Spleen (tissue), 11 donors: ENCODE data around the gene NFIA. TPM values are rescaled to one million over a fixed set of nuclear protein-coding genes. Genes with fewer than 3 reads are reported as not detected.
A peak's percentile ranks its signal among the peaks of the same experiment; 100 is the strongest.

ENCODE experiments used
- DNase-seq: peaks from one replicate; pipeline ENCODE4 v3.0.0-alpha.2; 2020
- H3K27ac ChIP-seq, 8 donors: fragments of 200-600 bp; sonication (generic) in 7 of 8; 1 replicate in 4 of 8; 2 replicates in 4 of 8; pipeline versions ENCODE4 v1.5.0 to v1.8.0; 2016 to 2021; ENCODE audit warnings: inconsistent platforms in 4 of 8, mild to moderate bottlenecking in 4 of 8, moderate library complexity in 1 of 8
- H3K27me3 ChIP-seq, 7 donors: fragments of 200-600 bp; sonication (generic) in 6 of 7; replicated peaks in 1 of 7; 1 replicate in 4 of 7; 2 replicates in 3 of 7; pipeline versions ENCODE4 v1.5.0 to v1.8.0; 2016 to 2021; ENCODE audit warnings: inconsistent platforms in 3 of 7, mild to moderate bottlenecking in 1 of 7
- H3K36me3 ChIP-seq, 6 donors: fragments of 200-600 bp; sonication (generic) in 5 of 6; 1 replicate in 4 of 6; 2 replicates in 2 of 6; pipeline versions ENCODE4 v1.5.0 to v1.8.0; 2016 to 2021; ENCODE audit warnings: inconsistent platforms in 2 of 6
- H3K4me1 ChIP-seq, 6 donors: fragments of 200-600 bp; sonication (generic) in 5 of 6; 1 replicate in 3 of 6; 2 replicates in 3 of 6; pipeline versions ENCODE4 v1.5.0 to v1.8.0; 2016 to 2021; ENCODE audit warnings: inconsistent platforms in 3 of 6
- H3K4me3 ChIP-seq, 8 donors: fragments of 200-600 bp; sonication (generic) in 7 of 8; 1 replicate in 4 of 8; 2 replicates in 4 of 8; pipeline versions ENCODE4 v1.5.0 to v1.8.0; 2016 to 2021; ENCODE audit warnings: inconsistent platforms in 4 of 8, mild to moderate bottlenecking in 4 of 8, moderate library complexity in 2 of 8
- H3K9me3 ChIP-seq, 8 donors: fragments of 200-600 bp; sonication (generic) in 7 of 8; 1 replicate in 4 of 8; 2 replicates in 4 of 8; pipeline versions ENCODE4 v1.5.0 to v1.8.0; 2016 to 2021; ENCODE audit warnings: inconsistent platforms in 4 of 8
- POLR2A ChIP-seq, 3 donors: fragments of 450-650 bp; IDR thresholded peaks; one replicate each; pipeline ENCODE4 v1.5.1; 2017; ENCODE audit warnings: antibody characterized with exemption in 3 of 3, mild to moderate bottlenecking in 1 of 3
- POLR2AphosphoS5 ChIP-seq, 3 donors: sonication (generic); formaldehyde crosslinking; IDR thresholded peaks; one replicate each; pipeline ENCODE4 v1.5.1; 2017; ENCODE audit warnings: antibody characterized with exemption in 3 of 3
- WGBS, 5 donors: extraction: QIAGEN DNeasy Blood & Tissue Kit in 3 of 5; methylation state at CpG; one replicate each; pipeline versions ENCODE4 v1.1.5 to v1.1.7; 2013 to 2018; 5-methylcytosine and 5-hydroxymethylcytosine counted together
- intact Hi-C: fragments of 100-400 bp; cut with DNase I; formaldehyde crosslinking; loops from one replicate; pipeline ENCODE4 v1.15.0; 2023; ENCODE audit warnings: low total_unique reads
- polyA plus RNA-seq, 3 donors: library from polyadenylated mRNA; stranded (reverse); fragments of 200-250 nt; gene quantifications; one replicate each; pipeline ENCODE4 v1.2.1, GENCODE V29; 2013
- total RNA-seq, 7 donors: library from RNA; depleted of rRNA in 3 of 7; stranded (reverse); fragments of >200 nt in 3 of 7; fragmentation: NEBNext Ultra II Directional in 4 of 7; extraction: Animal tissue kit (Norgen Biotek cat#: 25700) in 4 of 7; gene quantifications; one replicate each; pipeline versions ENCODE4 v1.1.0 to v1.2.1, GENCODE V29; 2016 to 2021
- TF ChIP-seq, protein P1 (sequence below), 11 experiments: fragments of 200-600 bp in 7 of 11; fragments of 450-650 bp in 4 of 11; sonication (generic) in 4 of 11; IDR thresholded peaks in 8 of 11; conservative IDR thresholded peaks in 3 of 11; 1 replicate in 7 of 11; 2 replicates in 4 of 11; pipeline versions ENCODE4 v1.4.0 to v1.8.0; 2016 to 2021; ENCODE audit warnings: antibody characterized with exemption in 11 of 11, inconsistent platforms in 4 of 11, mild to moderate bottlenecking in 1 of 11
- donor health status: healthy with polysubstance abuse.
- donor health status: DM: no; HTN: no; CAD: no; lungs with moderate emphysema.
- donor health status: DM: no; HTN: no; CAD: no.
- donor health status: Bipolar disorder and iron deficiency.
- donor health status: healthy.
- donor health status: DM: no; HTN: no; CAD: no.
- donor health status: DM: yes; HTN: yes; CAD: no.

The NFIA gene
- total and polyA plus RNA-seq, 10 donors, result 3.1 to 76.8 (median 35.5) TPM

- TF ChIP-seq, protein P1, sequence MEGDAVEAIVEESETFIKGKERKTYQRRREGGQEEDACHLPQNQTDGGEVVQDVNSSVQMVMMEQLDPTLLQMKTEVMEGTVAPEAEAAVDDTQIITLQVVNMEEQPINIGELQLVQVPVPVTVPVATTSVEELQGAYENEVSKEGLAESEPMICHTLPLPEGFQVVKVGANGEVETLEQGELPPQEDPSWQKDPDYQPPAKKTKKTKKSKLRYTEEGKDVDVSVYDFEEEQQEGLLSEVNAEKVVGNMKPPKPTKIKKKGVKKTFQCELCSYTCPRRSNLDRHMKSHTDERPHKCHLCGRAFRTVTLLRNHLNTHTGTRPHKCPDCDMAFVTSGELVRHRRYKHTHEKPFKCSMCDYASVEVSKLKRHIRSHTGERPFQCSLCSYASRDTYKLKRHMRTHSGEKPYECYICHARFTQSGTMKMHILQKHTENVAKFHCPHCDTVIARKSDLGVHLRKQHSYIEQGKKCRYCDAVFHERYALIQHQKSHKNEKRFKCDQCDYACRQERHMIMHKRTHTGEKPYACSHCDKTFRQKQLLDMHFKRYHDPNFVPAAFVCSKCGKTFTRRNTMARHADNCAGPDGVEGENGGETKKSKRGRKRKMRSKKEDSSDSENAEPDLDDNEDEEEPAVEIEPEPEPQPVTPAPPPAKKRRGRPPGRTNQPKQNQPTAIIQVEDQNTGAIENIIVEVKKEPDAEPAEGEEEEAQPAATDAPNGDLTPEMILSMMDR (IDR thresholded peaks at IDR 0.05 in 8 of 11, conservative IDR thresholded peaks at IDR 0.05 in 3 of 11), result peak; percentile 82 to 99 (median 95)
- peak; percentile 74 to 78 (median 76) for TF ChIP-seq POLR2AphosphoS5 (IDR thresholded peaks at IDR 0.05)
- TF ChIP-seq POLR2A (IDR thresholded peaks at IDR 0.05), result no peak
- DNase-seq, result peak; percentile 96
- 0 to 10% (median 1%) methylated on average over 36 to 48 of the region's 48 CpGs for WGBS, 5 donors
- H3K9me3 ChIP-seq, result no peaks in the 10 kb centered on the region
- intact Hi-C loops, result loop anchor here (5.0 to 10.0 kb wide), 5 partner anchors 285 to 1075 kb away; no protein-coding TSS in a partner anchor
- H3K4me1 ChIP-seq, result peaks cover 22 to 56% (median 47%) of the 10 kb centered on the region in 6 donors
- H3K27ac ChIP-seq, result peak overlapping the region; percentile 37 to 93 (median 86)
- no peaks in the 10 kb centered on the region for H3K36me3 ChIP-seq
- H3K27me3 ChIP-seq, result peaks cover 0 to 56% (median 9%) of the 10 kb centered on the region in 7 donors
- peak overlapping the region; percentile 67 to 93 (median 70) for H3K4me3 ChIP-seq
These were observed 32.4 kb upstream of the NFIA start for GRCh38 chr1:61049850-61050540.

- H3K4me3 ChIP-seq, result peak overlapping the region; percentile 67 to 93 (median 70)
- peak overlapping the region; percentile 37 to 93 (median 86) for H3K27ac ChIP-seq
- H3K27me3 ChIP-seq, result peaks cover 0 to 57% (median 9%) of the 10 kb centered on the region in 7 donors
- peaks cover 25 to 64% (median 54%) of the 10 kb centered on the region in 6 donors for H3K4me1 ChIP-seq
- WGBS, 5 donors, result 1 to 4% (median 1%) methylated on average over 14 to 85 of the region's 85 CpGs
- no peaks in the 10 kb centered on the region for H3K9me3 ChIP-seq
- no peak for TF ChIP-seq POLR2AphosphoS5 (IDR thresholded peaks at IDR 0.05)
- TF ChIP-seq, protein P1 (IDR thresholded peaks at IDR 0.05 in 8 of 11, conservative IDR thresholded peaks at IDR 0.05 in 3 of 11), result no peak
- DNase-seq, result peak; percentile 86
- H3K36me3 ChIP-seq, result no peaks in the 10 kb centered on the region
- intact Hi-C loops, result loop anchor here (5.0 kb wide), 1 partner anchor 402 kb away; no protein-coding TSS in a partner anchor
These were observed 31.6 kb upstream of the NFIA start for GRCh38 chr1:61050541-61051442.

GRCh38 chr1:61051443-61051718 is 31.0 kb upstream of the NFIA start:
- Histone ChIP-seq H3K9me3 (no peaks in the 10 kb centered on the region), H3K27ac (peak overlapping the region in 7 of 8 donors; percentile 85 to 93 (median 87)), H3K4me3 (peak overlapping the region in 6 of 8 donors; percentile 67 to 93 (median 76)), H3K27me3 (peaks cover 0 to 63% (median 9%) of the 10 kb centered on the region in 7 donors), H3K4me1 (peaks cover 25 to 69% (median 58%) of the 10 kb centered on the region in 6 donors), H3K36me3 (no peaks in the 10 kb centered on the region)
- no peak for DNase-seq
- TF ChIP-seq POLR2A (IDR thresholded peaks at IDR 0.05) (no peak), POLR2AphosphoS5 (IDR thresholded peaks at IDR 0.05) (no peak)
- TF ChIP-seq, protein P1 (IDR thresholded peaks at IDR 0.05 in 8 of 11, conservative IDR thresholded peaks at IDR 0.05 in 3 of 11), result no peak
- 25 to 34% (median 27%) methylated on average over 4 of the region's 4 CpGs for WGBS, 5 donors
- intact Hi-C loops, result loop anchor here (5.0 kb wide), 1 partner anchor 401 kb away; no protein-coding TSS in a partner anchor
